Stimulated activated CD8-positive, alpha-beta memory T cell treated with anti-CD3 and anti-CD28 coated beads, Interleukin-7, amount 100 ng/mL, for 24 hours (primary cell): ENCODE measurements around the gene NMT2.

Source experiments
- DNase-seq: peaks from one replicate; pipeline ENCODE4 v3.0.0-alpha.2; 2020; ENCODE audit warnings: low read depth

NMT2 gene

DNA sequence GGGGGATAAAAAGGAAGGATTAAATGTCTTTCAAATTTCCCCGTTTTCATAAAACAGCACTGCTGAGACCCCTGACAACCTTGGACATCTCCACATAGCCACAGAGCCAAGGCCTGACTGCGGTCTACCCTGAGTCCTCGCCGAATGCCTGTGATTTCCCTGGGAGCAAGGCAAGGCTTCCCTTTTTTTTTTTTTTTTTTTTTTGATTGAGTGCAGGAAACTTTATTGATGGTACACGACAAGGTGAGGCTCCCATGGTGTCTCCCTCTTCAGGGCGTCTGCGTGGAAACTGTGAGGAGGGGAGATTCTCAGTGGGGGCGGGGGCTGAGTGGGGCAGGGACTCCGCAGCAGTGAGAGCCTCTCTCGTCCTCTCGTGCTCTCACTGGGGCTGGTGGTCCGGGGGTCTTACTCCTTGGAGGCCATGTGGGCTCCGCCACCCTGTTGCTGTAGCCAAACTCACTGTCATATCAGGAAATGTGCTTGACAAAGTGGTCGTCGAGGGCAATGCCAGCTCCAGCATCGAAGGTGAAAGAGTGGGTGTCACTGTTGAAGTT lies 75.6 kb downstream of the NMT2 start:
- no peak for DNase-seq

DNA sequence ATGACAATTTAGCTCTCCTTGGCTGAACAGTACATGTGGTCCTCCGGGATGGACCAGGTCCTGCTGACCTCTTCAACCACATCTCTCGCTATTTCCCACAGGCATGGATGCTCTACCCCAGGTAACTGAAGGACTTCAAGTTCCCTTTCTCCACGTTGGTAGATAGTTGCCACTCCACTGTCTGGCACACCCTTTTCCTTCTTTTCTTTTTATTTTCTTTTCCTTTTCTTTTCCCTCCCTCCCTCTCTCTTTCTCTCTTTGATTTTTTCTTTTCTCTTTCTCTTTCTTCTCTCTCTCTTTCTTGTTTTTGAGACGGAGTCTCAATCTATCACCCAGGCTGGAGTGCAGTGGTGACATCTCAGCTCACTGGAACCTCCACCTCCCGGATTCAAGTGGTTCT lies 77.1 kb downstream of the NMT2 start:
- no peak for DNase-seq

DNA sequence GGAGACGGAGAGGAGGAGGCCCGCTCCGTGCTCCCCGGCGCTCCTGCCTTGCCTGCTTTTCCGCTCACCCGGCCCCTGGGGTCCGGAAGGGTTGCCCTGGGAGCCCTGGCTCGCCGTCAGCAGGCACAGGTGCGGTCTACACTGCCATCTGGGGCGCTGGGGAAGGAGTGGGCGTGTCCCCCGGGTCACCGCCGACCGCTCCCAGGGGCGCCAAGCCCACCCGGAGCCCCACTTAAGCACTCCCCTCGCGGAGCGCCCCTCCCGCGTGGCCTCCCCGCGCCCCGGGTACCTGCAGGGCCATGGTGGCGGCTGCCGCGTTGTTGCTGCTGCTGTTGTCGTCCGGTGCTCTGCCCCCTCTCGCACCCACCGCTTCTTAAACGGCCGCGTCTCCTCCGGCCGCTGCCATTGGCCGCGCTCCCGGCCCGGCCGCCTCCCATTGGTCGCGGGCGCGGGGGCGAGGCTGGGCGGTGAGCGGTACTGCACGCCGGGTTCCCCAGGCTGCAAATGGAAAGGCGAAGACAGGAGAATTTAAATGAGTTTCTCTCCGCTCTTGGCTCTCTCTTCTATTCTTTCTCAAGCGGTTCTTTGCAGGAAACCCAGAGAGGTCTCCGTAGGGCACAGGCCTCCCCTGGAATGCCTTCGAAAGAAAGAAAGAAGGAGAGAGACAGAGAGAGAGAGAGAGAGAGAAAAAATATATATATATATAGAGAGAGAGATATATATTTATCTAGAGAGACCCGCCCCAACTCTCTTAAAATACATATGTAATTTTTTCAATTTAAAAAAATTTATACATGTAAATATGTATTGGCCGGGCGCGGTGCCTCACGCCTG lies 79.8 kb downstream of the NMT2 start, which contains the start of gene ACBD7:
Gene ACBD7, minus strand, starts transcription at position 349 of the 834 bp plus-strand sequence. Its CDS starts 48 bp downstream, at position 301.
- peak; percentile 56 for DNase-seq

DNA sequence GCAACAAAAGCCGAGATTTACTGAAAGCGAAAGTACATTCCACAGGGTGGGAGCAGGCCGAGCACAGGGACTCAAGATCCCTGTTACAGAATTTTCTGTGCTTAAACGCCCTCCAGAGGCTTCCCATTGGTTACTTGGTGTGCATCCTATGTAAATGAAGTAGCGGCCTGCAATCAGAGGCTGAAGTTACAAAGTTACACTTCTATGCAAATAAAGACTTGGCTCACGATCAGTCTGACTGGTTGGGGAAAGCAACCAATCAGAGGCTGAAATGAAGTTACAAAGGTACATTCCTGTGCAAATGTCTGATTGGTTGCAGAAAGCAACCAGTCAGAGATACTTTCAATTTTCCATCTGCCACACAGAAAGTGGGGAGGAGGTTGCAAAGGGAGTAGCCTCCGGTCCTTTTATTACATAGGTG lies 84.0 kb downstream of the NMT2 start:
- no peak for DNase-seq

DNA sequence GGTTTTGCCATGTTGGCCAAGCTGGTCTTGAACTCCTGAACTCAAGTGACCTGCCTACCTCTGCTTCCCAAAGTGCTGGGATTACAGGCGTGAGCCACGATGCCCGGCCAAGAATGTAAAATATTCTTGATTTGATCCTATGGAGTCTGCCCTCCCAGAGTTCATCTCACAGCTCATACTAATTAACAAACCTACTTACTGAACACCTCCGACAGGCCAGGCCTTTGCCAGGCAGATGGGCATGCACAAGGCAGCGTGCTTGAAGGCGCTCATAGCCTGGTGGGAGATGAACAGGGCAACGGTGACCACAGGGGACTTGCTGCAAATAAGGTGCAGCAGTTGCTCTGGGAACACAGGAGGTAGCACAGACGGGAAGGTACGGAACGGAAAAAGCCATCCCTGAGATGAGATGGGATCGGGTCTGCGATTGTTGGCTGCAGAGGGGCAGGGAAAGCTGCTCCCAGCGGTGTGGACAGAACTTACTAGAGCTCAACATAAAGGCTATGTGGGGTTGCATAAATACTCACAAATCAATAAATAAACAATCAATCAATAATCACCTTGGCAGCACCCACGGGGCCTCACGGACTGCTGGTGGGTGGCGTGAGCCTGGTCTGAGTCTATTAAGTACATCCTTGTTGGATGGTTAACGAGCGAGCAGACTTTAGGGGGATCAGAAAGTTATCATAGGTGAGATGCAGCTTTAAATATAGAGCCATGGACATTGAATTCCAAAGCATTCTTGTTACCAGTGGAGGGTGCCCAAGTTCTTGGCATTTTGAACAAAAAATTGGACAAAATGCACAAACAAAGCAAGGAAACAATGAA lies 84.6 kb downstream of the NMT2 start:
- no peak for DNase-seq

DNA sequence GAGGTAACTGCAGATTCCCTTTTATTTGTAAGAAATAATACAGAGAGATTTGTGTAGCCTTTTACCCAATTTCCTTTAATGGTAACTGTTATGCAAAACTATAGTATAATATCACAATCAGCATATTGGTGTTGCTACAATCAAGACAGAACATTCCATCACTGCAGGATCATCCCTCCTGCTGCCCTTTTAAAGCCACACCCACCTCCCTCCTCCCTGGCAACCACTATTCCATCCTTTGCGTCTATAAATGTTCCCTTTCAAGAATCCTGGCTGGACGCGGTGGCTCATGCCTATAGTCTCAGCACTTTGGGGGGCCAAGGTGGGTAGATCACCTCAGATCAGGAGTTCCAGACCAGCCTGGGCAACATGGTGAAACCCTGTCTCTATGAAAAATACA lies 93.1 kb downstream of the NMT2 start:
- DNase-seq = no peak

DNA sequence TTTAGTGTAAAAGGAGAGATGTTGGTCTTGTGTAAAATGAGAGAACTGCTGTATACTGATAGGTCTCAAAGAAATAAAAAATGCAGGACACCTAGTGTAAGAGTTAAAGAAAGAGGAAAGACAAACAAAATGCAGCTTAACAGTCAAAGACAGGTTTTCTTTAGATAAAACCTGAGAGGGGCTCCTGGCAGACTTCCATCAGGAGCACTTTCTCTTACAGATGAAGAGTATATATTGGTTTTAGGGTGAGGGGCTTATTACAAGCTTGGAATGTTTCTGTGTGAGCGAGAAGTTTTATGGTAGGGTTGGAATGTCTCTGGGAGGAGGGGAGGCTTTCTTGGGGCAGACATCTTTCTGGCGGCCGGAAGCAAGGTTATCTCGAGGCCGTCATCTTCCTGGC lies 96.1 kb downstream of the NMT2 start:
- no peak for DNase-seq

DNA sequence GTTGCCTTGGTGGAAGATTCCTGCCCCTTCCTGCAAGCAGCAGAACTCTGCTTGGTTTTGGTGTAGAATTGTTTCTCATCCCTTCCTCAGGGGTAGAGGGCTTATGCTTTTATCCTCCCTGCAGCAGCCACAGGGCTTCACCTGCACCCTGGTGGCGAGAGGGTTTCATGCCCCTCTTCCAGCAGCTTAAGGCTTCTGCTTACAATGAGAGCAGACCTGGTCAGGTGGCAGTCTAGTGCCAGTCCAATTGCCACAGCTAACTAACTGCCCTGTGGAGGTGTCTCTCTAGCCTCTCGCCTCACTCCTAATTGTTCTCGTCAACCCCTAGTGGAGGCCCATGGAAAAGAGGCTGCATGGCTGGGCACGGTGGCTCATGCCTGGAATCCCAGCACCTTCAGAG lies 99.3 kb downstream of the NMT2 start:
- no peak for DNase-seq

DNA sequence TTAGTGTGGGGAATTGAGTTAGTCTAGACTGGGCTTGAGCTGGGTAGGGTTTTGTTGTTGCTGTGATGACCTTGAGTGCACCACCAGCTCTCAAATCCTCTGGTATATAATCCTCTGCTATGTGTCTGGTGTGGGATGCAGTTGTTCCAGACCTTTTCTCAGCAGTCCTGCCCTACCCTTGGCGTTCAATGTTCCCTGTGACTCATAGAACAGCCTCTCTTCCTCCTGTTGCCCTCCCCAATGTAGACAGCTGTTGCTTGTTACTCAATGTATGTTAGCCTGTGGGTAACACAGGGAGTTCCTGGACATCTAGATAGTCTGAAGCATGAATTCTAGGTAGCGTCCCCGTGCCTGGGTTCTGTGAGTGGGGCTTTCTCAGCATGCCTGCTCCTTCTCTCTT lies 99.7 kb downstream of the NMT2 start:
- no peak for DNase-seq

DNA sequence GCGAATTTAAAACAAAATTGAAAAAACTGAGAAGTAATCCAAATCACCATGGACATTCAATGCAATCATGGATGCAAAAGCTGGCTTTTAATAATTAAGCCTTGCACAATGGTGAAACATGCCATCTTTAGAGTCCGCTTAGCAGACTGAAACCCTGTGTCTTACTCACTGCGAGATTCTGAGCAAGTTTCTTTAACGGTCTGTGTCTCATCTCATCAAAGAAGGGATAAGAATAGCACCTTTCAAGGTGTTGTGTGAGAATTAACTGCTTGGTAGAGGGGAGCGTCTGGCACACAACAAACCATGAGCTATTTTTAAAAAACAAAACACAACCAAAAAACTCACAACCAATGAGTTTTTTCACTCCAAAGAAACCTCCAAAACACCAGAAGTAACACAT lies 101.3 kb downstream of the NMT2 start:
- no peak for DNase-seq

DNA sequence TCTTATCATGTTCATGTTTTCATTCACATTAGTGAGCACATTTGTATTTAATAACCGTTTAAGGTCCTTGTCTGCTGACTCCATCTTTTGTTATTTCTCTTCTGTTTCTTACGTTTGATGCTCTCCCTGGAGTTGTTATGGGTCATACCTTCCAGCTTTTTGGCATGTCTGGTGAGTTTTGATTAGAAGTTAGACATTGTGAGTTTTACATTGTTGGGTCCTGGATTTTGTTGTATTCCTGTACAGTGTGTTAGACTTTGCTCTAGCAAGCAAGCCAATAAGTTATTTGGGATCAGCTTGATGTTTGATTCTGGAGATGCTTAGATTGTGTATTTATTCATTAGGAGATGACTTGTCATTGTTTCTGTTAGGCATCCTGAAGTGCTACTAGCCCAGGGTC lies 107.9 kb downstream of the NMT2 start:
- DNase-seq = no peak

DNA sequence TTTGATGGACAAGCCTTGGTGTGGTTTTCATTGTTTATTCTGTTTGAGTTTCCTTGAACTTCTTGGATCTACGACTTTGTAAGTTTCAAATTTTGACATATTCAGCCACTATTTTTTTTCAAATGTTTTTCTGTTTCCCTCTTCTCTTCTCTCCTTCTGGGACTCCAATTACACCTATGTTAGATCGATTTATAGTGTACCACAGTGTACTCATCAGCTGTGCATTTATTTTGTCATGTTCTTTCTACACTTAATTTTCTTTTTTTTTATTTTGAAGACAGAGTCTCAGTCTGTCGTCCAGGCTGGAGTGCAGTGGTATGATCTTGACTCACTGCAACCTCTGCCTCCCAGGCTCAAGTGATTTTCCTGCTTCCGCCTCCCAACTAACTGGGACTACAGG lies 108.6 kb downstream of the NMT2 start:
- DNase-seq = no peak

DNA sequence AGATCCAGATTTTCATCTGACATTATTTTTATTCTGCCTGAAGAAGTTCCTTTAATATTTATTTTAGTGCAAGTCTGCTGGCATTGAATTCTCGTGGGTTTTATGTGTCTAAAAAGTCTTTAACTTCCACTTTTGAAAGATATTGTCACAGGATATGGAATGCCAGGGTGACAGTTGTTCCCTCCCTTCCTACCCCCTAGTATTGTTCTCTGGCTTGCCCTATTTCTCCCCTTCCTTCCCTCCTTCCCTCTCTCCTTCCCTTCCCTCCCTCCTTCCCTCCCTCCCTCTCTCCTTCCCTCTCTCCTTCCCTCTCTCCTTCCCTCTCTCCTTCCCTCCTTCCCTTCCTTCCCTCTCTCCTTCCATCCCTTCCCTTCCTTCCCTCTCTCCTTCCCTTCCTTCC lies 109.8 kb downstream of the NMT2 start:
- DNase-seq = no peak
